ENCODE results near the gene TESK2. TPM values are rescaled to one million over a fixed set of nuclear protein-coding genes. Genes with fewer than 3 reads are reported as not detected.
"Not testable (repeated sequence)": the region's sequence is repeated elsewhere in the genome, so short reads cannot be mapped to it uniquely, and the experiment has no call there.

Gene TESK2
- total RNA-seq, 4 donors from 2014 or later: 16.0 to 28.9 (median 22.8) TPM

- no peaks in the 10 kb centered on the region for H3K9me3 ChIP-seq
- DNase-seq (ENCODE audit: low spot score in 2 of 2): no peak
- no peak for TF ChIP-seq POLR2AphosphoS5 (IDR thresholded peaks at IDR 0.05)
- TF ChIP-seq EP300 (IDR thresholded peaks at IDR 0.05): no peak
- no peak for TF ChIP-seq CTCF (IDR thresholded peaks at IDR 0.05)
- TF ChIP-seq POLR2A (IDR thresholded peaks at IDR 0.05): no peak
- peaks cover 5% of the 10 kb centered on the region for H3K4me1 ChIP-seq
- H3K4me3 ChIP-seq: no peak overlapping the region
- no peaks in the 10 kb centered on the region for H3K36me3 ChIP-seq
- WGBS: 67% methylated on average over 6 of the region's 6 CpGs
- H3K27ac ChIP-seq: no peak overlapping the region
- H3K27me3 ChIP-seq: no peaks in the 10 kb centered on the region
These were observed 97.2 kb downstream of the TESK2 start for GRCh38 chr1:45393718-45394302.

- TF ChIP-seq POLR2AphosphoS5 (IDR thresholded peaks at IDR 0.05) (no peak), EP300 (IDR thresholded peaks at IDR 0.05) (no peak), CTCF (IDR thresholded peaks at IDR 0.05) (no peak), POLR2A (IDR thresholded peaks at IDR 0.05) (no peak)
- 96% methylated on average over 3 of the region's 3 CpGs for WGBS
These were observed 104.7 kb downstream of the TESK2 start for GRCh38 chr1:45386219-45386618.

GRCh38 chr1:45385302-45385701 lies 105.7 kb downstream of the TESK2 start:
- Histone ChIP-seq H3K4me3 (no peak overlapping the region), H3K27ac (no peak overlapping the region), H3K4me1 (no peaks in the 10 kb centered on the region), H3K36me3 (no peaks in the 10 kb centered on the region), H3K27me3 (no peaks in the 10 kb centered on the region), H3K9me3 (no peaks in the 10 kb centered on the region)
- DNase-seq (ENCODE audit: low spot score in 2 of 2): no peak
- TF ChIP-seq POLR2A (IDR thresholded peaks at IDR 0.05): no peak
- no peak for TF ChIP-seq CTCF (IDR thresholded peaks at IDR 0.05)
- TF ChIP-seq POLR2AphosphoS5 (IDR thresholded peaks at IDR 0.05): no peak
- TF ChIP-seq EP300 (IDR thresholded peaks at IDR 0.05): no peak
- 85% methylated on average over 3 of the region's 3 CpGs for WGBS

More at GRCh38 chr1:45386219-45386618, 104.7 kb downstream of the TESK2 start:
- Histone ChIP-seq H3K9me3 (no peaks in the 10 kb centered on the region), H3K36me3 (no peaks in the 10 kb centered on the region), H3K4me3 (no peak overlapping the region), H3K27ac (no peak overlapping the region), H3K27me3 (no peaks in the 10 kb centered on the region), H3K4me1 (no peaks in the 10 kb centered on the region)
- no peak for DNase-seq (ENCODE audit: low spot score in 2 of 2)

GRCh38 chr1:45384213-45384612 lies 106.8 kb downstream of the TESK2 start:
- not testable (repeated sequence) for H3K4me1 ChIP-seq; H3K9me3 ChIP-seq; H3K27me3 ChIP-seq; DNase-seq (ENCODE audit: low spot score in 2 of 2); H3K36me3 ChIP-seq; H3K4me3 ChIP-seq; H3K27ac ChIP-seq
- WGBS: 87% methylated on average over 4 of the region's 4 CpGs

GRCh38 chr1:45383191-45383590 lies 107.8 kb downstream of the TESK2 start:
- DNase-seq (ENCODE audit: low spot score in 2 of 2): no peak
- no peaks in the 10 kb centered on the region for H3K27me3 ChIP-seq
- H3K4me3 ChIP-seq: no peak overlapping the region
- no peaks in the 10 kb centered on the region for H3K36me3 ChIP-seq
- H3K9me3 ChIP-seq: no peaks in the 10 kb centered on the region
- no peaks in the 10 kb centered on the region for H3K4me1 ChIP-seq
- H3K27ac ChIP-seq: no peak overlapping the region
- 87% methylated on average over 1 of the region's 1 CpG for WGBS
- TF ChIP-seq EP300 (IDR thresholded peaks at IDR 0.05): no peak
- TF ChIP-seq POLR2A (IDR thresholded peaks at IDR 0.05): no peak
- no peak for TF ChIP-seq POLR2AphosphoS5 (IDR thresholded peaks at IDR 0.05)

GRCh38 chr1:45381243-45381642 lies 109.7 kb downstream of the TESK2 start:
- TF ChIP-seq CTCF (IDR thresholded peaks at IDR 0.05) (no peak), EP300 (IDR thresholded peaks at IDR 0.05) (no peak), POLR2AphosphoS5 (IDR thresholded peaks at IDR 0.05) (no peak), POLR2A (IDR thresholded peaks at IDR 0.05) (no peak)
- no peaks in the 10 kb centered on the region for H3K27me3 ChIP-seq
- H3K27ac ChIP-seq: no peak overlapping the region
- H3K9me3 ChIP-seq: no peaks in the 10 kb centered on the region
- DNase-seq (ENCODE audit: low spot score in 2 of 2): no peak
- H3K4me1 ChIP-seq: no peaks in the 10 kb centered on the region
- H3K36me3 ChIP-seq: no peaks in the 10 kb centered on the region
- 93% methylated on average over 2 of the region's 2 CpGs for WGBS
- H3K4me3 ChIP-seq: no peak overlapping the region

All from suprapubic skin (tissue), 4 donors.